ENCODE measurements around the gene BOD1L1. TPM values are rescaled to one million over a fixed set of nuclear protein-coding genes. Genes with fewer than 3 reads are reported as not detected.

BOD1L1 gene
- total and polyA plus RNA-seq, 2 donors (not counting 1 experiment from before 2014, with no cell fraction given), result 20.2 to 109 TPM

GRCh38 chr4:13612569-13612968, 15.0 kb downstream of the BOD1L1 start:
- Histone ChIP-seq H3K36me3 (replicated peaks in 1 of 2; ENCODE audit: control extremely low read depth in 1 of 2, control insufficient read depth in 1 of 2, extremely low read depth in 1 of 2, insufficient read depth in 2 of 2, low read length in 1 of 2) (peaks cover 18 to 69% of the 10 kb centered on the region in 2 experiments), H3K4me1 (ENCODE audit: control insufficient read depth in 2 of 2, insufficient read depth in 2 of 2, low read length in 2 of 2) (peaks cover 48 to 57% of the 10 kb centered on the region in 2 donors), H3K9me3 (ENCODE audit: control extremely low read depth in 1 of 3, control insufficient read depth in 2 of 3, insufficient read depth in 1 of 3, low read length in 2 of 3) (no peaks in the 10 kb centered on the region), H3K4me2 (replicated peaks; ENCODE audit: low read depth, low read length, poor library complexity, severe bottlenecking) (peak overlapping the region; percentile 62), H3K9ac (ENCODE audit: low read length) (no peak overlapping the region), H3K27me3 (replicated peaks in 1 of 4; ENCODE audit: control extremely low read depth in 1 of 4, control insufficient read depth in 3 of 4, insufficient read depth in 4 of 4, low read length in 3 of 4) (no peaks in the 10 kb centered on the region), H4K20me1 (ENCODE audit: control insufficient read depth, insufficient read depth, low read length, poor library complexity, severe bottlenecking) (no peaks in the 10 kb centered on the region), H3K79me2 (ENCODE audit: control insufficient read depth, insufficient read depth, low read length) (peaks cover 41% of the 10 kb centered on the region), H3K4me3 (ENCODE audit: control extremely low read depth in 1 of 5, extremely low read depth in 1 of 5, insufficient read depth in 1 of 5, low read depth in 2 of 5, low read length in 4 of 5) (no peak overlapping the region), H2AFZ (ENCODE audit: insufficient read depth, low read depth, low read length, poor library complexity, severe bottlenecking) (no peak overlapping the region), H3K27ac (ENCODE audit: low read length in 2 of 2) (peak overlapping the region; percentile 84 to 92)
- Mint-ChIP-seq H3K4me3 (peak overlapping the region; percentile 71), H3K9me3 (ENCODE audit: insufficient read depth) (no peaks in the 10 kb centered on the region), H3K27ac (peak overlapping the region; percentile 88), H3K4me1 (peaks cover 59% of the 10 kb centered on the region), H3K27me3 (no peaks in the 10 kb centered on the region)
- ChIA-PET CTCF (interaction anchor here (0.5 to 2.0 kb wide), 3 partner anchors 16 to 42 kb away, joined by 3 to 10 read pairs (median 9); partner anchors contain the start of gene BOD1L1), POLR2A (interaction anchor here (1.5 kb wide), 1 partner anchor 12 kb away, joined by 4 read pairs; no protein-coding TSS in a partner anchor)
- TF ChIP-seq CTCF (IDR thresholded peaks at IDR 0.05), result no peak
- no peak for TF ChIP-seq EZH2 (IDR thresholded peaks at IDR 0.05; ENCODE audit: borderline replicate concordance, insufficient read depth, low read depth, low read length, poor library complexity, severe bottlenecking)
- ATAC-seq (ENCODE audit: low read depth) (no peak), DNase-seq (no peak)
- intact Hi-C loops (cut with micrococcal nuclease), result loop anchor here (5.0 kb wide), 2 partner anchors 130 to 1395 kb away; partner anchors contain the start of gene RAB28
- WGBS (ENCODE audit: insufficient coverage), result 93% methylated on average over 4 of the region's 4 CpGs

GRCh38 chr4:13611283-13611842, 16.2 kb downstream of the BOD1L1 start:
- peaks cover 48 to 55% of the 10 kb centered on the region in 2 donors for H3K4me1 ChIP-seq (ENCODE audit: control insufficient read depth in 2 of 2, insufficient read depth in 2 of 2, low read length in 2 of 2)
- CTCF ChIA-PET, result interaction anchor here (0.9 to 2.2 kb wide), 6 partner anchors 16 to 1386 kb away, joined by 3 to 9 read pairs (median 5); partner anchors contain the start of gene BOD1L1
- TF ChIP-seq CTCF (IDR thresholded peaks at IDR 0.05) (no peak), EZH2 (IDR thresholded peaks at IDR 0.05; ENCODE audit: borderline replicate concordance, insufficient read depth, low read depth, low read length, poor library complexity, severe bottlenecking) (no peak)
- peak overlapping the region; percentile 62 for H3K4me2 ChIP-seq (replicated peaks; ENCODE audit: low read depth, low read length, poor library complexity, severe bottlenecking)
- peaks cover 54% of the 10 kb centered on the region for H3K4me1 Mint-ChIP-seq
- peak overlapping the region; percentile 52 for H3K9ac ChIP-seq (ENCODE audit: low read length)
- no peak overlapping the region for H2AFZ ChIP-seq (ENCODE audit: insufficient read depth, low read depth, low read length, poor library complexity, severe bottlenecking)
- WGBS (ENCODE audit: insufficient coverage), result 4% methylated on average over 2 of the region's 3 CpGs
- H3K27ac ChIP-seq (ENCODE audit: low read length in 2 of 2), result peak overlapping the region; percentile 84 to 92
- peaks cover 14 to 75% of the 10 kb centered on the region in 2 experiments for H3K36me3 ChIP-seq (replicated peaks in 1 of 2; ENCODE audit: control extremely low read depth in 1 of 2, control insufficient read depth in 1 of 2, extremely low read depth in 1 of 2, insufficient read depth in 2 of 2, low read length in 1 of 2)
- peak overlapping the region; percentile 71 for H3K4me3 Mint-ChIP-seq
- H3K79me2 ChIP-seq (ENCODE audit: control insufficient read depth, insufficient read depth, low read length), result peaks cover 39% of the 10 kb centered on the region
- no peaks in the 10 kb centered on the region for H3K27me3 ChIP-seq (replicated peaks in 1 of 4; ENCODE audit: control extremely low read depth in 1 of 4, control insufficient read depth in 3 of 4, insufficient read depth in 4 of 4, low read length in 3 of 4)
- DNase-seq (peak; percentile 83), ATAC-seq (ENCODE audit: low read depth) (peak; percentile 92)
- H3K9me3 ChIP-seq (ENCODE audit: control extremely low read depth in 1 of 3, control insufficient read depth in 2 of 3, insufficient read depth in 1 of 3, low read length in 2 of 3), result no peaks in the 10 kb centered on the region
- H3K27ac Mint-ChIP-seq, result peak overlapping the region; percentile 88
- peak overlapping the region in 1 of 5 experiments; percentile 47 for H3K4me3 ChIP-seq (ENCODE audit: control extremely low read depth in 1 of 5, extremely low read depth in 1 of 5, insufficient read depth in 1 of 5, low read depth in 2 of 5, low read length in 4 of 5)
- POLR2A ChIA-PET, result interaction anchor here (1.0 to 1.5 kb wide), 2 partner anchors 11 to 16 kb away, joined by 4 to 5 read pairs; partner anchors contain the start of gene BOD1L1
- H3K27me3 Mint-ChIP-seq, result no peaks in the 10 kb centered on the region
- H4K20me1 ChIP-seq (ENCODE audit: control insufficient read depth, insufficient read depth, low read length, poor library complexity, severe bottlenecking), result no peaks in the 10 kb centered on the region
- H3K9me3 Mint-ChIP-seq (ENCODE audit: insufficient read depth), result no peaks in the 10 kb centered on the region
- intact Hi-C loops (cut with micrococcal nuclease), result loop anchor here (1.0 to 5.0 kb wide), 4 partner anchors 10 to 1396 kb away; partner anchors contain the start of genes BOD1L1 and RAB28

Measured in B cell (primary cell).